Bronchial epithelial cell (primary cell): ENCODE results near the gene BGN. TPM values are rescaled to one million over a fixed set of nuclear protein-coding genes. Genes with fewer than 3 reads are reported as not detected.

Experiments
- DNase-seq: peaks from one replicate; pipeline ENCODE4 v3.0.0-alpha.2; 2010; ENCODE audit warnings: low read depth
- FAIRE-seq: peaks from 2 replicates; lab custom pipeline; 2011; peaks lifted over from hg19 to GRCh38; lab: Jason Lieb, UNC
- H3K27me3 ChIP-seq: 2 replicates; pipeline ENCODE4 v1.5.1; 2011; ENCODE audit warnings: low read length; ENCODE audit not compliant: control insufficient read depth, insufficient read depth
- H3K36me3 ChIP-seq: 2 replicates; pipeline ENCODE4 v1.5.1; 2011; ENCODE audit warnings: low read length; ENCODE audit not compliant: control insufficient read depth, insufficient read depth
- H3K4me3 ChIP-seq: 2 replicates; pipeline ENCODE4 v1.5.1; 2011; ENCODE audit warnings: mild to moderate bottlenecking, low read depth, low read length, control low read depth
- total RNA-seq: library from RNA; depleted of rRNA; stranded (reverse); fragments of >200 nt; gene quantifications from 2 replicates; pipeline ENCODE4 v1.2.1, GENCODE V29; 2014
- TF ChIP-seq, protein P1 (sequence below): IDR thresholded peaks from 2 replicates; pipeline ENCODE4 v1.5.1; 2011; ENCODE audit warnings: mild to moderate bottlenecking, moderate library complexity, low read length, control low read depth, inconsistent platforms; ENCODE audit not compliant: insufficient read depth, severe bottlenecking

BGN gene
- total RNA-seq, 1 donor from 2014 or later, result 0.26 TPM

GRCh38 chrX:153474718-153475117 lies 20.1 kb upstream of the BGN start:
- TF ChIP-seq, protein P1, sequence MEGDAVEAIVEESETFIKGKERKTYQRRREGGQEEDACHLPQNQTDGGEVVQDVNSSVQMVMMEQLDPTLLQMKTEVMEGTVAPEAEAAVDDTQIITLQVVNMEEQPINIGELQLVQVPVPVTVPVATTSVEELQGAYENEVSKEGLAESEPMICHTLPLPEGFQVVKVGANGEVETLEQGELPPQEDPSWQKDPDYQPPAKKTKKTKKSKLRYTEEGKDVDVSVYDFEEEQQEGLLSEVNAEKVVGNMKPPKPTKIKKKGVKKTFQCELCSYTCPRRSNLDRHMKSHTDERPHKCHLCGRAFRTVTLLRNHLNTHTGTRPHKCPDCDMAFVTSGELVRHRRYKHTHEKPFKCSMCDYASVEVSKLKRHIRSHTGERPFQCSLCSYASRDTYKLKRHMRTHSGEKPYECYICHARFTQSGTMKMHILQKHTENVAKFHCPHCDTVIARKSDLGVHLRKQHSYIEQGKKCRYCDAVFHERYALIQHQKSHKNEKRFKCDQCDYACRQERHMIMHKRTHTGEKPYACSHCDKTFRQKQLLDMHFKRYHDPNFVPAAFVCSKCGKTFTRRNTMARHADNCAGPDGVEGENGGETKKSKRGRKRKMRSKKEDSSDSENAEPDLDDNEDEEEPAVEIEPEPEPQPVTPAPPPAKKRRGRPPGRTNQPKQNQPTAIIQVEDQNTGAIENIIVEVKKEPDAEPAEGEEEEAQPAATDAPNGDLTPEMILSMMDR, result no peak
- peak; percentile 25 for DNase-seq
- Histone ChIP-seq H3K27me3 (peaks cover 1% of the 10 kb centered on the region), H3K36me3 (no peaks in the 10 kb centered on the region), H3K4me3 (peak overlapping the region; percentile 12)
- FAIRE-seq, result no peak

GRCh38 chrX:153475271-153475670 lies 19.5 kb upstream of the BGN start:
- Histone ChIP-seq H3K36me3 (no peaks in the 10 kb centered on the region), H3K4me3 (no peak overlapping the region), H3K27me3 (peaks cover 1% of the 10 kb centered on the region)
- TF ChIP-seq, protein P1, result no peak
- DNase-seq (no peak), FAIRE-seq (no peak)

- no peak overlapping the region for H3K4me3 ChIP-seq
- no peaks in the 10 kb centered on the region for H3K36me3 ChIP-seq
- peaks cover 1% of the 10 kb centered on the region for H3K27me3 ChIP-seq
- DNase-seq, result no peak
- FAIRE-seq, result no peak
- TF ChIP-seq, protein P1, result no peak
Observed at GRCh38 chrX:153475751-153476281, 19.0 kb upstream of the BGN start.

DNA sequence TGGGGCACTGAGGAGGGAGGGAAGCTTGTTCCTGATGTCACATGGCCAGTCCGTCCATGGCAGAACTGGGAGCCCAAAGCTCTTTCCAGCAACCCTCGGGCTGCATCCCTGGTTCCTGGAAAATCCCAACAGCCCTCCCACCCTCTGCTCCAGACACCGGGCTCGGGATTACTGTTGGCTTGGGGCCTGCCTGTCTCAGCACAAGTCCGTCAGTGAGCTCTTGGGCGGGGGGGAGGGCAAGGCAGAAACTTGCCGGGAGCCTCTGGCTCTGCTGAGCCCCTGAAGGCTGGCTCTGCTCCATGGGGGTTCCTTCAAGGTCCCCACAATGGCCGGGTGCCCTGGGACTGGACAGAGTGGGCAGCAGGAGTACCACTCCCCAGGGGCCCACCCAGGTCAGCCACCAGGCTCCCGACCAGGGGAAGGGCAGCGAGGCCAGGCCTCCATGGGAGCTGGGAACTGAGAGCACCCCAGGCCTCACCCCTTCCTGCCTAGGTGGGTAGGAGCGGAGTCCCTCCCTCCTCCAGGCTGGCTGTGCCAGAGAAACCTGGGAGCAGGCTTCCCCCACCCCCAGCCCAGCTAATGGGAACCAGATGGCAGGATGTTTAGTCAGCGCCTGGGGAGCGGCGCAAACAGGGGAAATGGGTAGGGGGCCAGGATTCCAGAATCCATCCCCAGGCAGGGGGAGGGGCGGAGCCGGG lies 18.0 kb upstream of the BGN start:
- H3K4me3 ChIP-seq, result no peak overlapping the region
- H3K27me3 ChIP-seq, result peaks cover 1% of the 10 kb centered on the region
- FAIRE-seq, result no peak
- DNase-seq, result no peak
- no peaks in the 10 kb centered on the region for H3K36me3 ChIP-seq
- TF ChIP-seq, protein P1, result no peak

GRCh38 chrX:153477364-153477857 lies 17.4 kb upstream of the BGN start:
- FAIRE-seq, result no peak
- no peak for DNase-seq
- TF ChIP-seq, protein P1, result no peak
- H3K4me3 ChIP-seq, result no peak overlapping the region
- peaks cover 1% of the 10 kb centered on the region for H3K27me3 ChIP-seq
- H3K36me3 ChIP-seq, result no peaks in the 10 kb centered on the region

DNA sequence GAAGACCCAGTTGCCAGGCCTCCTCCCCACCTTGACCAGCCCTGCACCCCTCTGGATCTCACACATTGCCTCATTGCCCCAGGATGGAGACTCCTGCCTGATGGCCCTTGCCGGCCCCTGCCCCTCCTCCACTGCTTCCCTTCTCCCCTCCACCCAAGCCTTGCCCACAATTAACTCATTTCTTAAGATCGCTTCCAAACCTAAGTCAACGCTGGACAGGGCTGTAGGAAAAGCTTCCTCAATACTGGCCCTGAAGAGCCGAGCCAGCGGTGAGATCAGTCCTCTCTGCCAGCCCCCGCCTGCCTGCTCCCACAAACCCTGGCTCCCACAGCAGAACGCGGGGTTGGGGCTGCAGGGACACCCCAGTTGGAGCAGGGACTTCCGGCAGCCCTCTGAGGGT lies 16.9 kb upstream of the BGN start:
- peaks cover 1% of the 10 kb centered on the region for H3K27me3 ChIP-seq
- no peaks in the 10 kb centered on the region for H3K36me3 ChIP-seq
- H3K4me3 ChIP-seq, result no peak overlapping the region
- DNase-seq (no peak), FAIRE-seq (no peak)
- TF ChIP-seq, protein P1, result no peak
